Measurements from ENCODE around the gene PROC.

DNA sequence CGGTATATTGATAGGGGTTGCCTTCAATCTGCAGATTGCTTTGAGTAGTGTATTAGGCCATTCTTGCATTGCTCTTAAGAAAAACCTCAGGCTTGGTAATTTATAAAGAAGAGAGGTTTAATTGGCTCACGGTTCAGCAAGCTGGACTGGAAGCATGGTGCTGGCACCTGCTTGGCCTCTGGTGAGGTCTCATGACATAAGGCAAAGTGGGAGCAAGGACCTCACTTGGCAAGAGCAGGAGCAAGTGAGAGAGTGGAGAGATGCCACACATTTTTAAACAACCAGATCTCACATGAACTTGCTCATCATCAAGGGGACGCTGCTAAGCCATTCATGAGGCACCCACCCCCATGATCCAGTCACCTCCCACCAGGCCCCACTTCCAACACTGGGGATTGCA, 35.4 kb upstream of the PROC start:
- TF ChIP-seq, protein P1, sequence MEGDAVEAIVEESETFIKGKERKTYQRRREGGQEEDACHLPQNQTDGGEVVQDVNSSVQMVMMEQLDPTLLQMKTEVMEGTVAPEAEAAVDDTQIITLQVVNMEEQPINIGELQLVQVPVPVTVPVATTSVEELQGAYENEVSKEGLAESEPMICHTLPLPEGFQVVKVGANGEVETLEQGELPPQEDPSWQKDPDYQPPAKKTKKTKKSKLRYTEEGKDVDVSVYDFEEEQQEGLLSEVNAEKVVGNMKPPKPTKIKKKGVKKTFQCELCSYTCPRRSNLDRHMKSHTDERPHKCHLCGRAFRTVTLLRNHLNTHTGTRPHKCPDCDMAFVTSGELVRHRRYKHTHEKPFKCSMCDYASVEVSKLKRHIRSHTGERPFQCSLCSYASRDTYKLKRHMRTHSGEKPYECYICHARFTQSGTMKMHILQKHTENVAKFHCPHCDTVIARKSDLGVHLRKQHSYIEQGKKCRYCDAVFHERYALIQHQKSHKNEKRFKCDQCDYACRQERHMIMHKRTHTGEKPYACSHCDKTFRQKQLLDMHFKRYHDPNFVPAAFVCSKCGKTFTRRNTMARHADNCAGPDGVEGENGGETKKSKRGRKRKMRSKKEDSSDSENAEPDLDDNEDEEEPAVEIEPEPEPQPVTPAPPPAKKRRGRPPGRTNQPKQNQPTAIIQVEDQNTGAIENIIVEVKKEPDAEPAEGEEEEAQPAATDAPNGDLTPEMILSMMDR (IDR thresholded peaks at IDR 0.05) = no peak
- TF ChIP-seq POLR2A (IDR thresholded peaks at IDR 0.05) = no peak

Measured in heart left ventricle (tissue), 13 donors.